ENCODE measurements around the gene ZNF473.

The ZNF473 gene

GRCh38 chr19:50025794-50026549, at the start of gene ZNF473:
ZNF473 (plus strand) TSS chr19:50026005; CDS start chr19:50031083, 5,078 bp downstream.
- peak; percentile 98 for DNase-seq

GRCh38 chr19:49976496-49976895, 49.3 kb upstream of the ZNF473 start:
- no peak for DNase-seq

GRCh38 chr19:49977076-49977475, 48.7 kb upstream of the ZNF473 start:
- no peak for DNase-seq

GRCh38 chr19:49977881-49978280, 47.9 kb upstream of the ZNF473 start:
- DNase-seq: no peak

- no peak for DNase-seq
Observed at GRCh38 chr19:49978324-49978723, 47.5 kb upstream of the ZNF473 start.

GRCh38 chr19:49981603-49982593, 43.9 kb upstream of the ZNF473 start:
- no peak for DNase-seq

GRCh38 chr19:49983645-49984229, 42.1 kb upstream of the ZNF473 start:
- no peak for DNase-seq

- no peak for DNase-seq
Observed at GRCh38 chr19:49984491-49984890, 41.3 kb upstream of the ZNF473 start.

GRCh38 chr19:49985871-49986270, 39.9 kb upstream of the ZNF473 start:
- no peak for DNase-seq

GRCh38 chr19:49986354-49986753, 39.5 kb upstream of the ZNF473 start:
- DNase-seq: no peak

GRCh38 chr19:49987159-49987698, 38.6 kb upstream of the ZNF473 start:
- DNase-seq: no peak

GRCh38 chr19:49988007-49988406, 37.8 kb upstream of the ZNF473 start:
- DNase-seq: no peak

GRCh38 chr19:49988433-49988832, 37.4 kb upstream of the ZNF473 start:
- DNase-seq: no peak

GRCh38 chr19:49997709-49998108, 28.1 kb upstream of the ZNF473 start:
- DNase-seq: no peak

- no peak for DNase-seq
Observed at GRCh38 chr19:49999371-50000010, 26.3 kb upstream of the ZNF473 start.

GRCh38 chr19:50000038-50000840, 25.6 kb upstream of the ZNF473 start:
- DNase-seq: no peak

- no peak for DNase-seq
Observed at GRCh38 chr19:50000841-50001557, 24.8 kb upstream of the ZNF473 start.

GRCh38 chr19:50001775-50002174, 24.0 kb upstream of the ZNF473 start:
- no peak for DNase-seq

GRCh38 chr19:50002386-50002960, 23.3 kb upstream of the ZNF473 start:
- DNase-seq: no peak

GRCh38 chr19:50003254-50003788, 22.5 kb upstream of the ZNF473 start:
- DNase-seq: no peak

Data from DMS153 (cell line).